GM19193 (cell line): Measurements from ENCODE around the gene SLC45A1.

Source experiments
- POLR2A ChIP-seq: IDR thresholded peaks from 4 replicates; pipeline ENCODE4 v1.6.1; 2011; ENCODE audit not compliant: insufficient read depth, insufficient read length; ENCODE audit errors: extremely low read depth

SLC45A1 gene

GRCh38 chr1:8362701-8363101, 44.8 kb downstream of the SLC45A1 start:
- no peak for TF ChIP-seq POLR2A

GRCh38 chr1:8363186-8363766, 45.4 kb downstream of the SLC45A1 start:
- no peak for TF ChIP-seq POLR2A

- no peak for TF ChIP-seq POLR2A
Observed at GRCh38 chr1:8363767-8364301, 45.9 kb downstream of the SLC45A1 start.

- no peak for TF ChIP-seq POLR2A
Observed at GRCh38 chr1:8364528-8365442, 46.9 kb downstream of the SLC45A1 start.

- TF ChIP-seq POLR2A = no peak
Observed at GRCh38 chr1:8365661-8366362, 47.9 kb downstream of the SLC45A1 start.

GRCh38 chr1:8367571-8368194, 49.8 kb downstream of the SLC45A1 start:
- TF ChIP-seq POLR2A = no peak

GRCh38 chr1:8368956-8369639, 51.2 kb downstream of the SLC45A1 start:
- TF ChIP-seq POLR2A = no peak

- TF ChIP-seq POLR2A = no peak
Observed at GRCh38 chr1:8370046-8370881, 52.4 kb downstream of the SLC45A1 start.

- TF ChIP-seq POLR2A = no peak
Observed at GRCh38 chr1:8370905-8371315, 53.0 kb downstream of the SLC45A1 start.

- TF ChIP-seq POLR2A = no peak
Observed at GRCh38 chr1:8371372-8371991, 53.6 kb downstream of the SLC45A1 start.

GRCh38 chr1:8373125-8373524, 55.2 kb downstream of the SLC45A1 start:
- TF ChIP-seq POLR2A = no peak

- no peak for TF ChIP-seq POLR2A
Observed at GRCh38 chr1:8373581-8374241, 55.8 kb downstream of the SLC45A1 start.
